Heart left ventricle (tissue), 13 donors: ENCODE results near the gene ZNF41.

ENCODE experiments used
- POLR2A ChIP-seq, 2 donors: fragments of 450-650 bp; IDR thresholded peaks; one replicate each; pipeline ENCODE4 v1.6.1; 2017; ENCODE audit warnings: antibody characterized with exemption in 2 of 2, mild to moderate bottlenecking in 2 of 2, moderate library complexity in 2 of 2
- TF ChIP-seq, protein P1 (sequence below), 12 donors: fragments of 200-600 bp; sonication (generic) in 4 of 12; IDR thresholded peaks; one replicate each; pipeline versions ENCODE4 v1.5.0 to v1.8.0; 2018 to 2022; ENCODE audit warnings: antibody characterized with exemption in 12 of 12, mild to moderate bottlenecking in 5 of 12
- donor health status: ischemic (EF 13 %, LVEDD 7.1; RV severe dilation, severe dysfunction).
- donor health status: DM: no; HTN: yes; CAD: no.
- donor health status: DM: no; HTN: no; CAD: no.
- donor health status: ischemic (EF 25% LVEDD 6.9; RV normal size, moderate dysfunction).
- donor health status: ischemic (EF 25% LVEDD 5.7; RV mildly dilated, moderate dysfunction).
- donor health status: ischemic (EF 35%, LVEDD 5.7; RV mildly dilated, moderate dysfunction).
- donor health status: nonischemic (EF 11% LVEDD 7.7; RV severe dilation, severe dysfunction).
- donor health status: DM: yes; HTN: yes; CAD: no.
- donor health status: PGD.
- donor health status: ischemic (EF 29% LVEDD 5.4; RV normal size, mild dysfunction).
- donor health status: nonischemic (EF 23%, LVEDD 6.1; RV moderate dilation, normal function).

DNA sequence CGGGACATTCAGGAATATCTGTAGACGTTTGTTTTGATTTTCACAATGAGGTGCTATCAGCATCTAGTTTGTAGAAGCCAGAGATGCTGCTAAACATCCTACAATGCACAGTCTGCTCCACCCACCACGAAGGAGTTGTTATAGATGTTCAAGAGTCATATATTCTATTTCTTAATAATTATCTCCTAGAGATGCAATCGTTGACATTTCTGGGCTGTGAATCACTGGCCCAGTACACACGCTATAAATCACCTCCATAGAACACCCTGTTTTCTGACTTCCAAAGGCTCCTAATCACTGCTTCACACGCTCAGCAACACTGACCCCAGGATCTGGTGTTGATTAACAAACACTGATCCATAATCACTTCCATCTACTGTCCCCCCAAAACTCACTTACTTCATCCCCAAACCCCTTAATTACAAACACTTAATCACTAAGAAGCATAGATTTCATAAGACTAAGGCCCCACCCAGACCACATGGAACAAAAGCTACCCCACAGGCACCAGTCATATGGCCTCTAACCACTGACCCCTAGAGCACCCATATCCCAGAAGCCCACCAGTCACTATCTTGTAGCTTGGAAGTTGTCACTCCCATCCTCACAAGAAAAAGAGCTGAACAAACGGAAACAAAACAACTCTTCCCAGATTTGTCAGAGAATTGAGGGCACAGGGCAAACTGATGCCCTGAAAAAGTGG lies 31.7 kb upstream of the ZNF41 start:
- no peak for TF ChIP-seq POLR2A (IDR thresholded peaks at IDR 0.05)
- TF ChIP-seq, protein P1, sequence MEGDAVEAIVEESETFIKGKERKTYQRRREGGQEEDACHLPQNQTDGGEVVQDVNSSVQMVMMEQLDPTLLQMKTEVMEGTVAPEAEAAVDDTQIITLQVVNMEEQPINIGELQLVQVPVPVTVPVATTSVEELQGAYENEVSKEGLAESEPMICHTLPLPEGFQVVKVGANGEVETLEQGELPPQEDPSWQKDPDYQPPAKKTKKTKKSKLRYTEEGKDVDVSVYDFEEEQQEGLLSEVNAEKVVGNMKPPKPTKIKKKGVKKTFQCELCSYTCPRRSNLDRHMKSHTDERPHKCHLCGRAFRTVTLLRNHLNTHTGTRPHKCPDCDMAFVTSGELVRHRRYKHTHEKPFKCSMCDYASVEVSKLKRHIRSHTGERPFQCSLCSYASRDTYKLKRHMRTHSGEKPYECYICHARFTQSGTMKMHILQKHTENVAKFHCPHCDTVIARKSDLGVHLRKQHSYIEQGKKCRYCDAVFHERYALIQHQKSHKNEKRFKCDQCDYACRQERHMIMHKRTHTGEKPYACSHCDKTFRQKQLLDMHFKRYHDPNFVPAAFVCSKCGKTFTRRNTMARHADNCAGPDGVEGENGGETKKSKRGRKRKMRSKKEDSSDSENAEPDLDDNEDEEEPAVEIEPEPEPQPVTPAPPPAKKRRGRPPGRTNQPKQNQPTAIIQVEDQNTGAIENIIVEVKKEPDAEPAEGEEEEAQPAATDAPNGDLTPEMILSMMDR (IDR thresholded peaks at IDR 0.05), result no peak
